GM19438 (cell line): ENCODE measurements around the gene ARL6IP4.
A peak's percentile ranks its signal among the peaks of the same experiment; 100 is the strongest.

ENCODE experiments used
- ATAC-seq: cut with Tn5 transposase; IDR thresholded peaks from one replicate; pipeline ENCODE4 v1.9.1; 2021; ENCODE audit warnings: low read depth; ENCODE audit not compliant: unreplicated experiment

Gene ARL6IP4

GRCh38 chr12:122977655-122978392, 2.7 kb upstream of the ARL6IP4 start:
- no peak for ATAC-seq

DNA sequence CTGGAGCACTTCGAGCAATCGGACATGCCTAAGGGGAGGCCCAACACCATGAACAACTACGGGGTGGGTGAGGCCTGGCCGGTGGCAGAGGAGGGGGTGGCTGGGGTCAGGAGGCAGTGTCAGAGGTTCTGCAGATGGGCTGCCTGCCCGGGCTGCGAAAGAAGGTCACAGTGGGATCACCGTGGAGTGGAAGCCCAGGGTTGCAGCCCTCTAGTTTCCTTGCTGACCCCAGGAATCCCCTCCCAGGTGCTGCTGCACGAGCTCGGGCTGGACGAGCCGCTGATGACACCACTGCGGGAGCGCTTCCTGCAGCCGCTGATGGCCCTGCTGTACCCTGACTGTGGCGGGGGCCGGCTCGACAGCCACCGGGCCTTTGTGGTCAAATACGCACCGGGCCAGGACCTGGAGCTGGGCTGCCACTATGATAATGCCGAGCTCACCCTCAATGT, 1.9 kb upstream of the ARL6IP4 start:
- no peak for ATAC-seq

GRCh38 chr12:122979001-122979907, 1.2 kb upstream of the ARL6IP4 start:
- ATAC-seq, result no peak

DNA sequence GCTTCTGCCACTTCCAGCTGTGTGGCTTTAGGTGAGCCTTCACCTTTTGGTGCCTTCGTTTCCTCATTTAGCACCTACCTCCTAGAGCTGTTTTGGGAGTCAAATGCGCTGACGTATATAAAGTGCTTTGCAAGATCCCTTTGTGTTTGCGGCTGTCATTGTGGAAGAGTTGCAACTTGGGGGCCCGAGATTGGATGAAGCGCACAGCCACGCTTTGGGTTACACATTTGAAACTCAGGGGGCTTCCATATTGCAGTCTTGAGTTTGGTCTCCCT, 636 bp upstream of the ARL6IP4 start:
- ATAC-seq, result no peak

- peak; percentile 26 for ATAC-seq
Measured at GRCh38 chr12:122981036-122981471, 573 bp downstream of the ARL6IP4 start.

GRCh38 chr12:122981587-122982476, 1.4 kb downstream of the ARL6IP4 start:
- ATAC-seq, result no peak

DNA sequence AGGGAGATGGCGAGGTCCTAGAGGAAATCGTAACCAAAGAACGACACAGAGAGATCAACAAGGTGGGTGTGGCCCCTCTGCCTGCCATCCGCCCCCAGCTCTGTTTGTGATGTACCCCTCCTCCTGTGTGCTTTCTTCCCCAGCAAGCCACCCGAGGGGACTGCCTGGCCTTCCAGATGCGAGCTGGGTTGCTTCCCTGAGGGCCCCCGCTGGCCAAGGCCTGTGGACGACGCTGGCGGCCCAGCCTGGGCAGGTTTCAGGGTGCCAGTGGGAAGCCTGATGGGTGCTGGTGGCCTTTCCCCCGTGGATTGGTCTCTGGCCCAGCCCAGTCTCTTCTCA, 2.0 kb downstream of the ARL6IP4 start:
- ATAC-seq, result no peak

DNA sequence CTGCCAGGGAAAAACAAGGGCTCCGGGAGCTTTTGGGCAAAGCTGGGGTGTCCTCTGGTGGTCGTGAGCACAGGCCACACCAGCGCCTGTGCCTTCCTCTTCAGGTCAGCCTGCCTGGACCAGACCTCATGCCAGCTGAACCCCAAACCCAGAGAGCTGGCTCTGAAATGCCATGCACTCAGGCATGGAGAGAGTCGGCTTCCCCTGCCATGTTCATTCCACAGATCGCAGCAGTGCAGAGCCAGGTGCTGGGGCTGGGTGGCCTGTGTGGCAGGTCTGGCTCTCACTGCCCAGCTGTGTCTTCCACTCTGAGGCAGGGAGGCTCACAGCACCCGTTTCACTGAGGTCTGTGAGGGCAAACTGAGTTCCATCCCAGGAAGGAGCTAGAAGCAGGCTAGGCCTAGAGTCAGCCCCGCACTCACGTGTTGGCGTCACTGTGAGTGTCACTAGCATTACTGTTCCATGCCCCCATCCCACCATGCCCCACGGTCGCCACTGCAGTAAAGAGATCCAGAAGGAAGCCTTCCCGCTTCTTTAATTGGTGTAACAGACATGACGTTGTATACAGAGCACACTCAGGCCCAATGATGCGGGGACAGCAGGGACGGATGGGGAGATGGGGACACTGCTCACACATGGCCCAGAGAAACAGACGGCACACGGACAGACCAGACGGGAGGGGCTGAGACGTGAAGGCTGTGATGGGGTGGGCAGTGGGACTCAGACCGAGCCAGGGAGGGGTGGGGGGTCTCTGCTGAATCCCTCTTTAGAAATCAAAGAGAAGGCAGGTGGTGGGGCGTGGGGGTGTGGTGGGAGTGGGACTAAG, 2.7 kb downstream of the ARL6IP4 start:
- no peak for ATAC-seq

GRCh38 chr12:122983789-122984515, 3.5 kb downstream of the ARL6IP4 start:
- ATAC-seq, result no peak

- ATAC-seq, result no peak
Measured at GRCh38 chr12:122984612-122985337, 4.3 kb downstream of the ARL6IP4 start.

DNA sequence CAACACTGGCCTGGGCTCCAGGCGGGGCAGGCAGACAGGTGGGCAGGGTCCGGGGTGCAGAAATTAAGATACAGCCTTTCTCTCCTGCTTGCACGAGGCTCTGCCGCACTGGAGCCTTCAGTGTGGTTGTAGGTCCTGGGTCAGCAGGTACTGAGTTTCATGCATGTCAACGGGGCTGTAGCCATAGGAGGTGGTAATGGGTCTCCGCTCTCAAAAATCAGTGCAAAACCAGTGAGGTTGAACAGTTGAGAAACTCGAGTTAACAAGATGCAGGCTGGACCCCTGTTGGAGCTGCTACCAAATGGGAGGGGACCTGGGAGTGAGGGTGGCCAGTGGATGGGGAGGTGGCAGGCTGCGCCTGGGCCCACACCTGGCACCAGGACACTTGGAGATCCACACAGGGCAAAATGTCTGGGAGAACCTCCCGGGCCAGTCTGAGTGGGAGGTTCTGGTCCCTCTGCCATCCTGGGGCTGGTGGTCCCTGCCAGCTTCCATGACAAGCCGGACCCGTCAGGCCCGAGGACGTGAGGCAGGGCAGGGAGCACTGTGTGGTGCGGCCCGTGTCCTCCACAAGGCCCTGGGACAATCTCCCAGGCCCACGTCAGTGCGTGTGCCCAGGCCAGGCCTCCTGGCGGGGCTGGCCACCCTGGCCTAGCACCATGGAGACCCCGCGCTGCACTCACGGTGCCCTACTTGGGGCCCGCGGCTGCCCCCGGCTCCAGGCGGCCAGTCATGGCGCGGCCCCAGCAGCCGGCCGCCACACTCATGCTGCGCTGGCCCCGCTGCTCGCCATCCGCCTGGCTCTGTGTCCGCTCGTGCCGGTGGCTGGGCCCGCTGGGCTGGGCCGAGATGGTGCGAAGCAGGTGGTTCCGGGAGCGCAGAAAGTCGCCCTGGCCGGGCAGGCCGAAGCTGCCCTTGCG, 5.1 kb downstream of the ARL6IP4 start:
- no peak for ATAC-seq

DNA sequence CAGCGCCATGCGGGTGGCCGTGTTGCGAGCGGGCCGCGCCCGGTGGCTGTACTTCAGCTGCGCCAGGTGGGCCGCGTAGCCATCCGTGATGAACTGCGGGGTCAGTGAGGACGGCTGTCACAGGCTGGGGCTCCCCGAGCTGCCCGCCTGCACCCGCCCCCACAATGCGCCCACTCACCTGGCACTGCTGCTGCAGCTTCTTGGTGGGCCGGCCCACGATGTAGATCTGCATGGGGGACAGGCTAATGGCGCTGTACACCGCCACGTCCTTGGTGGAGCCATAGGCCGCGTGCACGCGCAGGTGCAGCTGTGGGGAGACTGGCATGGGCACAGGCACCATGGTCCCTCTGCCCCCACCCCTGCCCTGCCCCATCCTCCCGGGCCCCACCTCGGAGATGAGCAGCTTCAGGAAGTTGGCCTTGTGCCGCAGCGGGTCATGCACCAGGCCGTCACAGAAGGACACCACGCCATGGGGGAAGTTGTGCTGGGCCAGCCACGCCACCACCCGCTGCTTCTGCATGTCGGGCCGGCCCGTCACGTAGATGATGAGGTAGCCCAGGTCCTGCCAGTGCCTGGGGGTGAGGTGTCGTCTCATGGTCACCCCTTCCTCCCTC, 5.9 kb downstream of the ARL6IP4 start:
- no peak for ATAC-seq

GRCh38 chr12:122987086-122987951, 6.8 kb downstream of the ARL6IP4 start:
- no peak for ATAC-seq

DNA sequence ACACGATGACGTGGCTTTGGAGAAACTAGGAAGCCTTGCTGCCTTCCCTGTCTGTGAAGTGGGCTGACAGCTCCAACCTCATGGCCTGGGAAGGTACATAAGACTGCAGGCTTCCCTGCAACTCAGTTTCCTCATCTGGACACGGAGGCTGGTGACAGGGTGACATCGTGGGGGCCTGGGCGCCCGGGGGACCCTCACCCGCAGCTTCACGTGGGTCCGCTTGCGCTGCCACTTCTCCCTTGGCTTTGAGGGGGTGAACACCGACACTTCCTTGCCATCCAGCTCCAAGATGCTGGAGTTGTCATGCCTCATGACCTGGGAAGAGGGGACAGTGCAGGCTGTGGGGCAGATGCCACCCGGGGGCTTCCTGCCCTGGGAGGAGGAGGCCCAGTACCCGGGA, 7.6 kb downstream of the ARL6IP4 start:
- ATAC-seq, result no peak

- no peak for ATAC-seq
Measured at GRCh38 chr12:122988612-122989212, 8.2 kb downstream of the ARL6IP4 start.

DNA sequence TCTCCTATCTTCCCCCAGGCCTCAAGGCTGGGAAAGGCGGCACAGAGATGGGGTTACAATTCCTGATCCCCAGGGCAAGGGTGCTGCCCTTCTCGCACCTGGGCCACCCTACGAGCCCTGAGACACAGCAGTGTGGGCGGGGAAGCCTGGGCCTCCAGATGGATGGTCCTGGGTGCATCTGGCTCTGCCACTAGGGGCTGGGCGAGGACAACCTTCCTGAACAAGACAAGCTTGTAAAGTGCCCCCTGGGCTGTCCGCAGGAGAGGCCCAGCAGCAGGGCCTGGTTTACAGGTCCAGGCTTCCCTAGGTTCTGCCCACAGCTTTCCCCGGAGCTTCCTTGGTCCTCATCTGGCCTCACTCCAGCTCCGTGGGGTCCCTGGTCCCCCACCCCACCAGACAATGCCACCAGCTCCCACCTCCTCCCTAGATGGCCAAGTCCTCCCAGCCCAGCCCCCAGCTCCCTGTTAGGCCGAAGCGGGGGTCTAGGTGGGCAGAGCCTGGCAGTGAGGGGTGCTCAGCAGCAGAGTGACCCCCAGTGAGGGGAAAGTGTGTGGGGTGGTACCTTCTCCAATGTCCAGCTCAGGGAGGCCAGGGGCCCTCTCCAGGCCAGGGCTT, 8.9 kb downstream of the ARL6IP4 start:
- no peak for ATAC-seq
